PC-9 (cell line): ENCODE results near the gene MTURN. TPM values are rescaled to one million over a fixed set of nuclear protein-coding genes. Genes with fewer than 3 reads are reported as not detected.

Experiments
- BruUV-seq: library from RNA; stranded (reverse); fragments of 400-500 nt; replicated peaks from 2 replicates; lab custom pipeline; 2021; lab: Mats Ljungman, UMichigan
- CTCF ChIA-PET: fragments of 300-600 bp; sonication (Branson Sonifier 250); formaldehyde crosslinking; loops from one replicate; lab custom pipeline; 2022; ENCODE audit warnings: antibody characterized with exemption; lab: Charles Lee
- POLR2A ChIA-PET: fragments of 300-600 bp; sonication (Branson Sonifier 250); formaldehyde crosslinking; loops from one replicate; lab custom pipeline; 2022; ENCODE audit warnings: antibody characterized with exemption; ENCODE audit not compliant: unreplicated experiment; lab: Charles Lee
- DNase-seq, 2 experiments: peaks; one replicate each; pipeline versions ENCODE4 v3.0.0 to v3.0.0-alpha.2; 2015 to 2022; ENCODE audit warnings: mixed read lengths in 1 of 2
- H2AFZ ChIP-seq: fragments of 200-600 bp; sonication (generic); 2 replicates; pipeline ENCODE4 v1.8.1; 2017; ENCODE audit warnings: antibody characterized with exemption
- H3F3A ChIP-seq: fragments of 200-600 bp; sonication (generic); 2 replicates; pipeline ENCODE4 v1.8.1; 2017; ENCODE audit warnings: antibody characterized with exemption, mild to moderate bottlenecking, low read depth; ENCODE audit not compliant: insufficient read depth
- H3K27ac ChIP-seq: fragments of 200-600 bp; sonication (generic); 2 replicates; pipeline ENCODE4 v1.6.1; 2016; ENCODE audit warnings: mixed run types
- H3K27me3 ChIP-seq: fragments of 200-600 bp; sonication (generic); 2 replicates; pipeline ENCODE4 v1.6.1; 2016; ENCODE audit warnings: low read depth, mixed run types; ENCODE audit not compliant: insufficient read depth
- H3K36me3 ChIP-seq: fragments of 200-600 bp; sonication (generic); 2 replicates; pipeline ENCODE4 v1.6.1; 2016; ENCODE audit warnings: low read depth, mixed run types
- H3K4me1 ChIP-seq: fragments of 200-600 bp; sonication (generic); replicated peaks from 2 replicates; pipeline ENCODE4 v1.6.1; 2016; ENCODE audit warnings: mixed run types; ENCODE audit not compliant: insufficient read depth
- H3K4me2 ChIP-seq: fragments of 200-600 bp; sonication (generic); 2 replicates; pipeline ENCODE4 v1.6.1; 2017; ENCODE audit warnings: mixed run types
- H3K4me3 ChIP-seq: fragments of 200-600 bp; sonication (generic); 2 replicates; pipeline ENCODE4 v1.6.1; 2016; ENCODE audit warnings: mixed run types
- H3K79me2 ChIP-seq: fragments of 200-600 bp; sonication (generic); 2 replicates; pipeline ENCODE4 v1.6.1; 2017; ENCODE audit warnings: low read depth, mixed run types
- H3K9me2 ChIP-seq: fragments of 200-600 bp; sonication (generic); 2 replicates; pipeline ENCODE4 v1.8.1; 2017; ENCODE audit warnings: mild to moderate bottlenecking; ENCODE audit not compliant: insufficient read depth
- H3K9me3 ChIP-seq: fragments of 200-600 bp; sonication (generic); 2 replicates; pipeline ENCODE4 v1.8.1; 2016; ENCODE audit warnings: low read depth; ENCODE audit not compliant: insufficient read depth
- H4K20me1 ChIP-seq: fragments of 200-600 bp; sonication (generic); 2 replicates; pipeline ENCODE4 v1.8.1; 2017; ENCODE audit not compliant: insufficient read depth
- EZH2 ChIP-seq: fragments of 200-600 bp; sonication (generic); IDR thresholded peaks from 2 replicates; pipeline ENCODE4 v1.8.0; 2017; ENCODE audit warnings: antibody characterized with exemption, low read depth
- intact Hi-C: fragments of 100-400 bp; cut with micrococcal nuclease; formaldehyde crosslinking; loops from one replicate; pipeline ENCODE4 v1.10.0; 2022; ENCODE audit not compliant: unreplicated experiment
- total RNA-seq: library from RNA; stranded (reverse); gene quantifications from 2 replicates; pipeline ENCODE4 v1.2.3, GENCODE V29; 2021
- TF ChIP-seq, protein P1 (sequence below): fragments of 200-600 bp; sonication (generic); conservative IDR thresholded peaks from 2 replicates; pipeline ENCODE4 v1.6.1; 2017; ENCODE audit warnings: mixed run types, antibody characterized with exemption, mild to moderate bottlenecking, moderate library complexity

Gene MTURN
- total RNA-seq, 1 experiment from 2014 or later, result 21.6 TPM

DNA sequence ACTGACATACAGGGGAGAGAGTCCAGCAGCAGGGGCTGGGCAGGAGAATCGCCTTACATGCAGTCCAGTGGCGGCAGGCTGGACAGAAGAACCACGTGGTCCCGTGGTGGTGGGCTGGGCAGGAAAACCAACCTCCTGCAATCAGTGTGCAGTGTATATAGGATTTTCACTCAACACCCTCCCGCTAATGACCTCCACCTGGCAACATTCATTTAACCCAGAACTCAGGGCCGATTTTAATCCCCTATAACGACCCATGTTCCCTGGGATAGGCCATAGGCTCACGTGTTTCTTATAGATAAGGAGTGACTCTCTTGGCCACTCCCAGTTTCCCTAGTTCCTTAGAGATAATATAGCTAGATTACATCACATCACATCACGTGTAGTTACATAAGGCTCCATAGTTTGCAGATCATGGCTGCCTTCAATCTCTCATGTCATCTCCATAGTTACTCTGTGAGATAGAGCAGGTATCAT is 19.4 kb downstream of the MTURN start:
- Histone ChIP-seq H3K27ac (no peak overlapping the region), H4K20me1 (no peaks in the 10 kb centered on the region), H3K36me3 (no peaks in the 10 kb centered on the region), H3K9me3 (no peaks in the 10 kb centered on the region), H3K4me1 (peaks cover 13% of the 10 kb centered on the region), H3K27me3 (no peaks in the 10 kb centered on the region), H3K9me2 (no peaks in the 10 kb centered on the region), H3F3A (peaks cover 5% of the 10 kb centered on the region; the same call in 1 of the 2 replicates), H3K4me2 (no peak overlapping the region), H3K79me2 (no peaks in the 10 kb centered on the region), H3K4me3 (no peak overlapping the region), H2AFZ (no peak overlapping the region)
- CTCF ChIA-PET, result no interaction called here
- no TSS peak for BruUV-seq
- TF ChIP-seq, protein P1, sequence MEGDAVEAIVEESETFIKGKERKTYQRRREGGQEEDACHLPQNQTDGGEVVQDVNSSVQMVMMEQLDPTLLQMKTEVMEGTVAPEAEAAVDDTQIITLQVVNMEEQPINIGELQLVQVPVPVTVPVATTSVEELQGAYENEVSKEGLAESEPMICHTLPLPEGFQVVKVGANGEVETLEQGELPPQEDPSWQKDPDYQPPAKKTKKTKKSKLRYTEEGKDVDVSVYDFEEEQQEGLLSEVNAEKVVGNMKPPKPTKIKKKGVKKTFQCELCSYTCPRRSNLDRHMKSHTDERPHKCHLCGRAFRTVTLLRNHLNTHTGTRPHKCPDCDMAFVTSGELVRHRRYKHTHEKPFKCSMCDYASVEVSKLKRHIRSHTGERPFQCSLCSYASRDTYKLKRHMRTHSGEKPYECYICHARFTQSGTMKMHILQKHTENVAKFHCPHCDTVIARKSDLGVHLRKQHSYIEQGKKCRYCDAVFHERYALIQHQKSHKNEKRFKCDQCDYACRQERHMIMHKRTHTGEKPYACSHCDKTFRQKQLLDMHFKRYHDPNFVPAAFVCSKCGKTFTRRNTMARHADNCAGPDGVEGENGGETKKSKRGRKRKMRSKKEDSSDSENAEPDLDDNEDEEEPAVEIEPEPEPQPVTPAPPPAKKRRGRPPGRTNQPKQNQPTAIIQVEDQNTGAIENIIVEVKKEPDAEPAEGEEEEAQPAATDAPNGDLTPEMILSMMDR, result no peak
- TF ChIP-seq EZH2, result no peak
- POLR2A ChIA-PET, result no interaction called here
- no peak for DNase-seq
- intact Hi-C loops, result no loop called here

- Histone ChIP-seq H4K20me1 (no peaks in the 10 kb centered on the region), H3K27me3 (no peaks in the 10 kb centered on the region), H3K27ac (no peak overlapping the region), H3K36me3 (no peaks in the 10 kb centered on the region), H3K4me2 (no peak overlapping the region), H3K4me3 (no peak overlapping the region), H3K4me1 (peaks cover 16% of the 10 kb centered on the region), H3F3A (no peaks in the 10 kb centered on the region), H3K9me2 (no peaks in the 10 kb centered on the region), H3K9me3 (no peaks in the 10 kb centered on the region), H3K79me2 (no peaks in the 10 kb centered on the region), H2AFZ (no peak overlapping the region)
- intact Hi-C loops, result no loop called here
- ChIA-PET POLR2A (no interaction called here), CTCF (no interaction called here)
- TF ChIP-seq EZH2, result no peak
- no peak for DNase-seq
- BruUV-seq, result no TSS peak
Observed at GRCh38 chr7:30155481-30155880, 20.7 kb downstream of the MTURN start.

DNA sequence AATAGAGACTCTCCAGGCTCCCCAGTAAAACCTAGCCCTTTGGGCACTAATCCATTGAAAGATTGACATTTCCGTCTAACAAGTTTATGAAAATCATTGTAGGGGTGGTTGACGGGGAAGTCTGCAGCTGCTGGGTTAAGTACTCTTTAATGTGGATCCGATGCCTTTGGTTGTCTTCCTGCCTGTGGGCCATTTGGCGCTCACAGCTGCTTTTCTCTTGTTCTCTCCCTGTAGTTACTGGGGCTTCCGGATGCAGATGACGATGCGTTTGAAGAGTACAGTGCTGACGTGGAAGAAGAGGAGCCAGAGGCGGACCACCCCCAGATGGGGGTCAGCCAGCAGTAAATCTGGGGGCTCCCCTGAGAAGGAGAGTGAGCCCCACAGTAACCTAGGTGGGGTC is 22.4 kb downstream of the MTURN start:
- Histone ChIP-seq H3K27me3 (no peaks in the 10 kb centered on the region), H4K20me1 (no peaks in the 10 kb centered on the region), H3K79me2 (no peaks in the 10 kb centered on the region), H3K4me1 (peaks cover 18% of the 10 kb centered on the region), H3K9me3 (no peaks in the 10 kb centered on the region), H3K27ac (no peak overlapping the region), H3K4me2 (no peak overlapping the region), H3K36me3 (no peaks in the 10 kb centered on the region), H3K9me2 (no peaks in the 10 kb centered on the region), H2AFZ (no peak overlapping the region), H3F3A (no peaks in the 10 kb centered on the region), H3K4me3 (no peak overlapping the region)
- intact Hi-C loops, result no loop called here
- CTCF ChIA-PET, result no interaction called here
- no peak for DNase-seq
- BruUV-seq, result no TSS peak
- TF ChIP-seq, protein P1, result no peak
- TF ChIP-seq EZH2, result no peak
- POLR2A ChIA-PET, result interaction anchor here (0.6 kb wide), 1 partner anchor 14 kb away, joined by 5 read pairs; no protein-coding TSS in a partner anchor

DNA sequence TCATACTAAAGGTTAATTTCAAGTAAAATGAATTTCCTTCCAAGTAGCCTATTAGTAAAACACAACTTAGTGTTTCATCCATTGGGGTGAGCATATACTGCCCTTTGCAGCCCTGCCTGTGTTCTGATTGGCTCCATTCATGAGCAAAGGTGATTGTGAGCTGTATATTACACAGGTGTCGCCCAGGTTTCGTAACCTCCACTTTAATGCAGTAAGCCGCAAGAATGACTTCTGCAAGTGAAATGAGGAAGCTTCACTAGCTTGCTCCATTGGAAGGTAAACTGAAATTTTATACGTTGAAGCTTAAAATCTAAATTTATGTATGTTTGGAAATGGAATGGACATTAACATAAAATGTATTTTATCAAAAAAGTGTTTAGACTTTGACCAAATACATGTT is 24.4 kb downstream of the MTURN start:
- CTCF ChIA-PET, result no interaction called here
- H3K36me3 ChIP-seq, result no peaks in the 10 kb centered on the region
- H3K4me3 ChIP-seq, result no peak overlapping the region
- DNase-seq, result peak in 1 of 2 experiments; percentile 69
- peaks cover 29% of the 10 kb centered on the region for H3K4me1 ChIP-seq
- no peaks in the 10 kb centered on the region for H3K79me2 ChIP-seq
- no TSS peak for BruUV-seq
- H3K9me2 ChIP-seq, result no peaks in the 10 kb centered on the region
- H3K9me3 ChIP-seq, result no peaks in the 10 kb centered on the region
- no peak for TF ChIP-seq EZH2
- TF ChIP-seq, protein P1, result no peak
- intact Hi-C loops, result no loop called here
- no peak overlapping the region for H3K27ac ChIP-seq
- no peaks in the 10 kb centered on the region for H4K20me1 ChIP-seq
- H3K4me2 ChIP-seq, result peak overlapping the region; percentile 3; the same call in 1 of the 2 replicates
- no peaks in the 10 kb centered on the region for H3K27me3 ChIP-seq
- no peak overlapping the region for H2AFZ ChIP-seq
- H3F3A ChIP-seq, result peaks cover 7% of the 10 kb centered on the region; the same call in 1 of the 2 replicates
- POLR2A ChIA-PET, result no interaction called here
